GM12878 (cell line): Measurements from ENCODE around the gene COL4A2. TPM values are rescaled to one million over a fixed set of nuclear protein-coding genes. Genes with fewer than 3 reads are reported as not detected.

ENCODE experiments used
- ATAC-seq: fragments of 200-7000 bp; cut with Tn5 transposase; 3 replicates; pipeline ENCODE4 v1.9.1; 2020; ENCODE audit warnings: mild to moderate bottlenecking, moderate library complexity
- BruUV-seq: library from RNA; stranded (reverse); fragments of 400-500 nt; replicated peaks from 2 replicates; lab custom pipeline; 2021; lab: Mats Ljungman, UMichigan
- CTCF ChIA-PET: fragments of 300-600 bp; sonication (Branson Sonifier 250); formaldehyde crosslinking; extraction: SDS; loops from one replicate; lab custom pipeline; 2021; ENCODE audit warnings: inconsistent platforms; lab: Yijun Ruan, JAX
- POLR2A ChIA-PET: fragments of 350-600 bp; formaldehyde crosslinking; extraction: SDS; loops from one replicate; lab custom pipeline; 2021; ENCODE audit warnings: inconsistent platforms; lab: Charles Lee
- RAD21 ChIA-PET: fragments of 300-600 bp; sonication (Branson Sonifier 250); formaldehyde crosslinking; loops from one replicate; lab custom pipeline; 2023; ENCODE audit warnings: antibody characterized with exemption; ENCODE audit not compliant: unreplicated experiment; lab: Charles Lee
- SMC1A ChIA-PET: fragments of 300-600 bp; sonication (Branson Sonifier 250); formaldehyde crosslinking; loops from one replicate; lab custom pipeline; 2023; ENCODE audit not compliant: unreplicated experiment, uncharacterized antibody; lab: Charles Lee
- DNase-seq: peaks from one replicate; pipeline ENCODE4 v3.0.0-alpha.2; 2011; ENCODE audit warnings: low read depth, low spot score
- FAIRE-seq: peaks from 3 replicates; lab custom pipeline; 2011; peaks lifted over from hg19 to GRCh38; lab: Jason Lieb, UNC
- H2AFZ ChIP-seq: 2 replicates; pipeline ENCODE4 v1.6.0; 2011; ENCODE audit warnings: low read depth, low read length, control low read depth; ENCODE audit not compliant: control insufficient read depth
- H3K27ac ChIP-seq: 2 replicates; pipeline ENCODE4 v1.5.1; 2011; ENCODE audit warnings: control low read depth; ENCODE audit not compliant: control insufficient read depth, insufficient read depth
- H3K27me3 ChIP-seq, 2 experiments: replicated peaks in 1 of 2; 2 replicates each; pipeline versions ENCODE4 v1.6.0 to v1.6.1; 2011; ENCODE audit warnings: low read length in 1 of 2; ENCODE audit not compliant: control insufficient read depth in 2 of 2, insufficient read depth in 2 of 2
- H3K36me3 ChIP-seq, 2 experiments: 2 replicates each; pipeline ENCODE4 v1.5.1; 2011; ENCODE audit warnings: low read length in 1 of 2; ENCODE audit not compliant: control insufficient read depth in 2 of 2, insufficient read depth in 2 of 2
- H3K4me1 ChIP-seq: 2 replicates; pipeline ENCODE4 v1.6.1; 2011; ENCODE audit warnings: mild to moderate bottlenecking, low read length, moderate library complexity, mixed read lengths; ENCODE audit not compliant: control insufficient read depth, insufficient read depth
- H3K4me2 ChIP-seq: 2 replicates; pipeline ENCODE4 v1.6.0; 2011; ENCODE audit warnings: control low read depth; ENCODE audit not compliant: control insufficient read depth, insufficient read depth
- H3K4me3 ChIP-seq: fragments of 200-600 bp; sonication (generic); 2 replicates; pipeline ENCODE4 v1.5.1; 2016
- H3K79me2 ChIP-seq: 2 replicates; pipeline ENCODE4 v1.6.0; 2011; ENCODE audit warnings: low read length; ENCODE audit not compliant: control insufficient read depth, insufficient read depth
- H3K9ac ChIP-seq: 2 replicates; pipeline ENCODE4 v1.8.0; 2011; ENCODE audit warnings: low read length, control low read depth, mixed read lengths; ENCODE audit not compliant: control insufficient read depth, insufficient read depth
- H3K9me3 ChIP-seq: replicated peaks from 3 replicates; pipeline ENCODE4 v1.5.1; 2011; ENCODE audit warnings: mild to moderate bottlenecking, low read length; ENCODE audit not compliant: control insufficient read depth, insufficient read depth
- H4K20me1 ChIP-seq: 2 replicates; pipeline ENCODE4 v1.6.0; 2011; ENCODE audit not compliant: control insufficient read depth, insufficient read depth
- BRCA1 ChIP-seq: IDR thresholded peaks from 2 replicates; pipeline ENCODE4 v1.6.1; 2011; ENCODE audit warnings: low read depth, low read length, improper control_type of control experiment
- CEBPB ChIP-seq, 2 experiments: fragments of 150-350 bp in 1 of 2; IDR thresholded peaks; 2 replicates each; pipeline ENCODE4 v1.6.1; 2012 to 2014; ENCODE audit warnings: low read depth in 2 of 2, low read length in 2 of 2, borderline replicate concordance in 1 of 2, inconsistent platforms in 1 of 2
- IKZF1 ChIP-seq: fragments of 450-650 bp; conservative IDR thresholded peaks from 2 replicates; pipeline ENCODE4 v1.6.1; 2017; ENCODE audit warnings: antibody characterized with exemption, mild to moderate bottlenecking
- LARP7 ChIP-seq: fragments of 450-650 bp; IDR thresholded peaks from 2 replicates; pipeline ENCODE4 v1.6.1; 2017; ENCODE audit warnings: mild to moderate bottlenecking
- MTA3 ChIP-seq: IDR thresholded peaks from 2 replicates; pipeline ENCODE4 v1.6.1; 2012; ENCODE audit warnings: low read length, inconsistent platforms, borderline replicate concordance
- NFYA ChIP-seq: IDR thresholded peaks from 2 replicates; pipeline ENCODE4 v1.6.1; 2011; ENCODE audit warnings: low read depth, mild to moderate bottlenecking, low read length, improper control_type of control experiment, borderline replicate concordance
- SIN3A ChIP-seq: IDR thresholded peaks from 2 replicates; pipeline ENCODE4 v1.6.1; 2012; ENCODE audit warnings: low read depth, low read length, improper control_type of control experiment
- WRNIP1 ChIP-seq: IDR thresholded peaks from 2 replicates; pipeline ENCODE4 v1.6.1; 2011; ENCODE audit warnings: low read depth, low read length, improper control_type of control experiment, borderline replicate concordance
- YBX1 ChIP-seq: fragments of 450-650 bp; IDR thresholded peaks from 2 replicates; pipeline ENCODE4 v1.6.1; 2016; ENCODE audit warnings: antibody characterized with exemption
- YY1 ChIP-seq: IDR thresholded peaks from 2 replicates; pipeline ENCODE4 v1.6.1; 2011; ENCODE audit warnings: low read depth, mild to moderate bottlenecking, low read length
- ZNF384 ChIP-seq: IDR thresholded peaks from 2 replicates; pipeline ENCODE4 v1.6.1; 2012; ENCODE audit warnings: low read depth, mild to moderate bottlenecking, low read length, improper control_type of control experiment, borderline replicate concordance
- WGBS: methylation state at CpG from one replicate; pipeline ENCODE4 v1.1.6; 2016; ENCODE audit warnings: low lambda C conversion rate; ENCODE audit not compliant: insufficient replicate concordance, insufficient coverage; ENCODE audit errors: missing lambda C conversion rate; 5-methylcytosine and 5-hydroxymethylcytosine counted together
- in situ Hi-C: fragments of 300-500 bp; cut with MboI; formaldehyde crosslinking; loops from 9 replicates; pipeline ENCODE4 v1.14.3; 2018; ENCODE audit warnings: mixed read lengths
- intact Hi-C: fragments of 100-400 bp; cut with micrococcal nuclease; formaldehyde crosslinking; loops from one replicate; pipeline ENCODE4 v1.14.2; 2022; ENCODE audit not compliant: unreplicated experiment
- polyA plus RNA-seq, 11 experiments: library from polyadenylated mRNA; depleted of rRNA in 4 of 11; unstranded in 6 of 11; stranded (reverse) in 5 of 11; fragments of >200 nt; fragmentation: Nextera tagmentation in 4 of 11; fragmentation: Illumina TruSeq in 1 of 11; extraction: Ambion mirVana in 4 of 11; extraction: Trizol in 1 of 11; gene quantifications; 1 replicate in 1 of 11; 2 replicates in 10 of 11; pipeline versions ENCODE4 v1.2.1 to v1.2.3, GENCODE V29; 2011 to 2016; ENCODE audit warnings: inconsistent platforms in 2 of 11, missing spikeins in 2 of 11, low read depth in 1 of 11
- total RNA-seq, 4 experiments: library from RNA; depleted of rRNA in 3 of 4; stranded (reverse); fragments of >200 nt in 3 of 4; fragmentation: Illumina TruSeq in 1 of 4; extraction: Trizol in 1 of 4; gene quantifications; 2 replicates each; pipeline versions ENCODE4 v1.2.1 to v1.2.3, GENCODE V29; 2013 to 2021
- TF ChIP-seq, protein P1 (sequence below): IDR thresholded peaks from 2 replicates; pipeline ENCODE4 v1.6.1; 2012; ENCODE audit warnings: improper control_type of control experiment, low read depth, low read length; ENCODE audit not compliant: insufficient replicate concordance

Gene COL4A2
- total and polyA plus RNA-seq, 10 of the 15 experiments (the other 5 are each of a cell fraction or from before 2014, with no cell fraction given): 0.16 to 1.6 (median 0.62) TPM; not detected in 3

- Histone ChIP-seq H2AFZ (no peak overlapping the region), H3K27me3 (peaks cover 16 to 19% of the 10 kb centered on the region in 2 experiments), H3K9me3 (no peaks in the 10 kb centered on the region; the same call in 2 of the 3 replicates), H3K4me3 (no peak overlapping the region), H3K36me3 (no peaks in the 10 kb centered on the region), H3K27ac (no peak overlapping the region), H3K9ac (no peak overlapping the region)
- ChIA-PET RAD21 (no interaction called here), POLR2A (no interaction called here), SMC1A (interaction anchor here (0.7 kb wide), 1 partner anchor 18 kb away, joined by 5 read pairs; no protein-coding TSS in a partner anchor)
- FAIRE-seq: no peak
- BruUV-seq: no TSS peak
- WGBS: 0% methylated on average over 2 of the region's 2 CpGs
- intact Hi-C loops: no loop called here
- TF ChIP-seq YY1: no peak
- TF ChIP-seq MTA3: no peak
- no peak for TF ChIP-seq CEBPB (IDR thresholded peaks at IDR 0.05; ENCODE audit: borderline replicate concordance in 1 of 2, low read depth in 2 of 2, low read length in 2 of 2)
- no peak for TF ChIP-seq LARP7
- no peak for TF ChIP-seq BRCA1
- TF ChIP-seq WRNIP1: no peak
- no peak for TF ChIP-seq NFYA
- no peak for TF ChIP-seq ZNF384
- TF ChIP-seq, protein P1, sequence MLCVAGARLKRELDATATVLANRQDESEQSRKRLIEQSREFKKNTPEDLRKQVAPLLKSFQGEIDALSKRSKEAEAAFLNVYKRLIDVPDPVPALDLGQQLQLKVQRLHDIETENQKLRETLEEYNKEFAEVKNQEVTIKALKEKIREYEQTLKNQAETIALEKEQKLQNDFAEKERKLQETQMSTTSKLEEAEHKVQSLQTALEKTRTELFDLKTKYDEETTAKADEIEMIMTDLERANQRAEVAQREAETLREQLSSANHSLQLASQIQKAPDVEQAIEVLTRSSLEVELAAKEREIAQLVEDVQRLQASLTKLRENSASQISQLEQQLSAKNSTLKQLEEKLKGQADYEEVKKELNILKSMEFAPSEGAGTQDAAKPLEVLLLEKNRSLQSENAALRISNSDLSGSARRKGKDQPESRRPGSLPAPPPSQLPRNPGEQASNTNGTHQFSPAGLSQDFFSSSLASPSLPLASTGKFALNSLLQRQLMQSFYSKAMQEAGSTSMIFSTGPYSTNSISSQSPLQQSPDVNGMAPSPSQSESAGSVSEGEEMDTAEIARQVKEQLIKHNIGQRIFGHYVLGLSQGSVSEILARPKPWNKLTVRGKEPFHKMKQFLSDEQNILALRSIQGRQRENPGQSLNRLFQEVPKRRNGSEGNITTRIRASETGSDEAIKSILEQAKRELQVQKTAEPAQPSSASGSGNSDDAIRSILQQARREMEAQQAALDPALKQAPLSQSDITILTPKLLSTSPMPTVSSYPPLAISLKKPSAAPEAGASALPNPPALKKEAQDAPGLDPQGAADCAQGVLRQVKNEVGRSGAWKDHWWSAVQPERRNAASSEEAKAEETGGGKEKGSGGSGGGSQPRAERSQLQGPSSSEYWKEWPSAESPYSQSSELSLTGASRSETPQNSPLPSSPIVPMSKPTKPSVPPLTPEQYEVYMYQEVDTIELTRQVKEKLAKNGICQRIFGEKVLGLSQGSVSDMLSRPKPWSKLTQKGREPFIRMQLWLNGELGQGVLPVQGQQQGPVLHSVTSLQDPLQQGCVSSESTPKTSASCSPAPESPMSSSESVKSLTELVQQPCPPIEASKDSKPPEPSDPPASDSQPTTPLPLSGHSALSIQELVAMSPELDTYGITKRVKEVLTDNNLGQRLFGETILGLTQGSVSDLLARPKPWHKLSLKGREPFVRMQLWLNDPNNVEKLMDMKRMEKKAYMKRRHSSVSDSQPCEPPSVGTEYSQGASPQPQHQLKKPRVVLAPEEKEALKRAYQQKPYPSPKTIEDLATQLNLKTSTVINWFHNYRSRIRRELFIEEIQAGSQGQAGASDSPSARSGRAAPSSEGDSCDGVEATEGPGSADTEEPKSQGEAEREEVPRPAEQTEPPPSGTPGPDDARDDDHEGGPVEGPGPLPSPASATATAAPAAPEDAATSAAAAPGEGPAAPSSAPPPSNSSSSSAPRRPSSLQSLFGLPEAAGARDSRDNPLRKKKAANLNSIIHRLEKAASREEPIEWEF: no peak
- no peak for TF ChIP-seq YBX1
- no peak for TF ChIP-seq SIN3A
- TF ChIP-seq IKZF1: no peak
- TF ChIP-seq, all 136 proteins: peak for 0
- no peaks in the 10 kb centered on the region for H3K79me2 ChIP-seq
- H3K4me1 ChIP-seq: no peaks in the 10 kb centered on the region
- H3K4me2 ChIP-seq: no peak overlapping the region
- in situ Hi-C loops: no loop called here
- DNase-seq: no peak
- no peaks in the 10 kb centered on the region; the same call in 1 of the 2 replicates for H4K20me1 ChIP-seq
- CTCF ChIA-PET: interaction anchor here (0.6 kb wide), 1 partner anchor 82 kb away, joined by 3 read pairs; no protein-coding TSS in a partner anchor
- no peak for ATAC-seq
Observed at GRCh38 chr13:110305544-110305943, 1.5 kb upstream of the COL4A2 start.
